ENCODE data around the gene SHB.
A peak's percentile ranks its signal among the peaks of the same experiment; 100 is the strongest.
"Not testable (repeated sequence)": the region's sequence is repeated elsewhere in the genome, so short reads cannot be mapped to it uniquely, and the experiment has no call there.

SHB gene

DNA sequence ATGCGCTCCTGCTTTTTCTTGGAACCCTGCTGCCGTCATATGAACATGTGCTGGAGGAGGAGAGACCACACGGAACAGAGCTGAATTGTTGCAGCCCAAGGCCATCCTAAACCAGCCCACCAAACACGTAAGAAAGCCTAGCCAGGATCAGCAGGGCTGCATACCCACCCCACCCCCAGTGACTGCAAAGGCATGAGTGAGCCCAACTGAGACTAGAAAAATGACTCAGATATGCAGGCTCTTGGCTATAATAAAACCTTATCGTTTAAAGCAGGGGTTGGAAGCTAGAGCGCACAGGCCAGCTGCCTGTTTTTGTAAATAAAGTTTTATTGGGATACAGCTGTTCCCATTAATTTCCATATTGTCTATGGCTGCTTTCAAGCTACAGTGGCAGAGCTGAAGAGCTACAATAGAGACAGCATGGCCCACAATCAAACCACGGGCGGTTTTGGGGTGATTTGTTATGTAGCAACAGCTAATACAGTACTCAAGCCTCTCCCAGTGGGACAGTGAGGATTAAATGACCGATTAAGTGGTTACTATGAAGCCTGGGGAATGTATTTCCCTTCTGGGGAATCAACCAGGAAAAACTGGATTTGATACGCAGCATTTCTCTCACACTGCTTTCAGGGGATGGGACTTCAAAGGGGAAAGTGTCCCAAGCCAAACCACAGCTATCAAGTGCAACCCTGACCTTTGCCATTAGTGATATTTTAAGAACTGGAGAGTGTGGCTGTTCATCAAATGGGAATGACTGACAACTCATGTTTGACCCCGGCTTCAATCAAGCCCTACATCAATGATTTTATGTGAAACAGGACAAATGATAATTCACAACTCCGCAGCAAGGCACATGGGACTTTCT lies 6.3 kb downstream of the SHB start:
- no peak for DNase-seq (ENCODE audit: low spot score)

- no peak for DNase-seq (ENCODE audit: low spot score)
These were observed 6.9 kb downstream of the SHB start for GRCh38 chr9:38062106-38062497.

GRCh38 chr9:38061326-38061977 lies 7.6 kb downstream of the SHB start:
- no peak for DNase-seq (ENCODE audit: low spot score)

GRCh38 chr9:38060681-38061080 lies 8.3 kb downstream of the SHB start:
- no peak for DNase-seq (ENCODE audit: low spot score)

GRCh38 chr9:38059233-38059936 lies 9.6 kb downstream of the SHB start:
- no peak for DNase-seq (ENCODE audit: low spot score)

GRCh38 chr9:38058452-38059232 lies 10.4 kb downstream of the SHB start:
- DNase-seq (ENCODE audit: low spot score): no peak

DNA sequence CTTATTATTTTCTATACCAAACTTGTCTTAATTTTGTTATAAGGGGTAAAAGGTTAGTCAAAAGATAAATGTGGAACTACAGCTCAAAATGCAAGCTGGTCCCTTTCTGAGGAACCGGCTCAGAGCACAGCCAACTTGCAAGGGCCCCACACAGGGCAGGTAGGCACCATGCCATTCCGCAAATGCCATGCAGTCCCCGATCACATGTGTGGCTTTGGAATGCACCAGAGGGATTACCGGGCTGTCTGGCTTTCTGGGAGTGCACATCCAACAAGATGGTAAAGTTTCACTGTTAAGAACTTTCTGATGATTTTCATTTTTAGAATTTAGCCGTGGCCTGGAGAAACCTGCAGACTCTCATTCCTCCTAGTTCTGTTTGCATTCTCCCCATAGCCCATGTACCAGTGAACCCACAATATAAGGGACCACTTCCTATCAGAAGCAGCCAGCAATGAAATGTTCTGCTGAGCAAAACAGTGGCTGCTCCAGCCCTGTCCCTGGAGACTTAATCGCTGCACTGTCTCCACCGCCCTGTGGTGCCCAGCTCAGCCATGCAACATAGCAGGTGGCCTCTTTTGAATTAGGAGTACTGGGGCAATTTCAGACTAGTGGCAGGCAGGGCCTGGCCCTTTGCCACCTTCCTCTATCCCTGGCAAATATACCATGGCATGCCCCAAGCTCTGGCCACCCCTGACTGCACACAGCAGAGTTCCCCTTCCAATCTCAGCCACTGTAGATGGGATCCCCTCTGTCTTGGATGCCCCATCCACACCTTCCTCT lies 11.4 kb downstream of the SHB start:
- DNase-seq (ENCODE audit: low spot score): no peak

GRCh38 chr9:38054653-38055052 lies 14.4 kb downstream of the SHB start:
- DNase-seq (ENCODE audit: low spot score): no peak

DNA sequence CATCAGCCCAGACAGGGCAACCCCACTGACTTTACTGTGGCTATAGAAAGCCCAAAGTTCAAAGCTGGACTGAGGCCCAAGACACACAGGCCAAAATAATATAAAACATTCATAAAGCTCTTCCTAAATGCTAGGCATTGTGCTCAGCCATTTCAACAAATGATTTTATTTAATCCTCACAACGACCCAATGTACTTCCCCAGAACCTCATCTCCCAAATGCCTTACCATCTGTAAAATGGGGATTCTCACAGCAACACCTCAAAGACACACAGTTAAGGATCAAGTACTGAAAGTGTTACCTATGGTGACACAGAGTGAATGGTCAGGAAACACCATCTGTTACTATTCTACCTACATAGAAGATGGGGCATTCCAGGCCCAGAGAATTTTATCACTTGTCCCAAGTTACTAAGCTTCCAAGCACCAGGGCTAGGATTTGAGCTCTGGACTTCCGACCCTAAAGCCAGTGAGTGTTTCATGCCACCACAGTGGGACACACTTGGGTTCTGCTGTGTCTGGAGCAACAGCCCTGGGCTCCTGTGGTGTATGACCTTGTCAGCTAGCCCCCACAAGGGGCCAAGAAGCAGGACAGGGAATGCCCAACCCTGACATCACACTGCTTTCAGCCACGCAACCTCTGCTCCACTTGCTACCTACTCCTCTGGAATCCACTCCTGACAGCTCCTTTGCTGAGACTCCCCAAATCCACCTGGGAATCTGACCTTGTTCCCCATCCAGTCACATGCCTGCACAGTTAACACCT lies 15.1 kb downstream of the SHB start:
- no peak for DNase-seq (ENCODE audit: low spot score)

DNA sequence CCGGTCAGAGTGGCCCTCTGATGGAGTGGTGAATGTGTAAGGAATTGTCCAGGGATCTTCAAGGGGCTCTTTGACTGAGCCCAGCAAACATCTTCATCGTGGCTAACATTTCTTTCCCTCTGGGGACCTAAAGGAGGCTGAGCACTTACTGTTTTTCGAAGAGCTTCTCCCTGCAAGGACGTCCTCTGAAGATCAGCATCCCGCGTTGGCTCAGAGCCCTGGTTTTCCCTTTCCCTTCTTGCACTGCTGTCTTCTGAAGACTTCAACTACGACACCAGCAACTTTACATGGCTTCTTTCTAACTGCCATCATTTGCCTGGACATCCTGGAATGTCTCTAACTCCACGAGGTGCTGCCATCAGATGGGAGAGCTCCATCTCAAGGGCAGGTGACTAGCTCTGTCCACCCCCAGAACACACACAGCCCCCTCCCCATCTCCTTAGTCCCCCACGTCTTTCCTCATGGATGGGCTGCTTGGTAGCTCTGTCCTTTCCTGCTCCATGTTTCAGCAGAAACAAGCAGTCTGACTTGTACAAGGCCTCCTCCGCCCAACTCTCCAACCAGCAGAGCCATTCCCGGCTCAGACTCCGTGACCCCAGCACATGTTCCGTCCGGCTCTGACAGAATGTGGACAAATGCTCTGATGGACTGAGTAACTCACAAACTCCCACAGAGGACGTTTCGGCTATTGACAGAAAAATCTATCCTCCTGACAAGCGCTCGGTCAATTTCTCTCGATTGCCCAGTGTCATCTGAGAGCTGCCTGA lies 17.1 kb downstream of the SHB start:
- no peak for DNase-seq (ENCODE audit: low spot score)

DNA sequence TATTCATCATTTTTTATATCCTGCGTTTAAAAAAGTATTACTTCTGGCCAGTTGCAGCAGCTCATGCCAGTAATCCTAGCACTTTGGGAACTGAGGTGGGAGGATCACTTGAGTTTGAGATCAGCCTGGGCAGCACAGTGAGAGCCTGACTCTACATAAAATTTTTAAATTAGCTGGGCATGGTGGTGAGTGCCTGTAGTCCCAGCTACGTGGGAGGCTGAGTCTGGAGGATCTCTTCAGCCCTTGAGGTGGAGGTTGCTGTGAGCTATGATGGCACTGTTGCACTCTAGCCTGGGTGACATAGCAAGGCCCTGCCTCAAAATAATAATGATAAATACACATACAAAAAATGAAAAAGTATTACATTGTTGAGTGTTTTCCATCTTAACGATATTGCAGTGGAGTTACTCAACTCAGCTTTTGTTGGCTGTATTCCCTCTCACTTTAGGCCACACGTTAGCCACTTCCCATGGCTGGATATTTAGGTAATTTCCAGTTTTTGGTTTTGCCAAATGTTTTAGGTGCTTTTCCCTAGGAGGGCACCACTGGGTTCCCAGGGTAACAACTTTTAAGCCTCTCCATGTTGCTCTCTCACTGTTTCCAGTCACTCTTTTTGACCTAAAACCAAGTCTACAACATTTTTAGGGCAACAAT lies 20.6 kb downstream of the SHB start:
- DNase-seq (ENCODE audit: low spot score): no peak

GRCh38 chr9:38047301-38048251 lies 21.5 kb downstream of the SHB start:
- peak; percentile 79 for DNase-seq (ENCODE audit: low spot score)

GRCh38 chr9:38046661-38047300 lies 22.2 kb downstream of the SHB start:
- no peak for DNase-seq (ENCODE audit: low spot score)

DNA sequence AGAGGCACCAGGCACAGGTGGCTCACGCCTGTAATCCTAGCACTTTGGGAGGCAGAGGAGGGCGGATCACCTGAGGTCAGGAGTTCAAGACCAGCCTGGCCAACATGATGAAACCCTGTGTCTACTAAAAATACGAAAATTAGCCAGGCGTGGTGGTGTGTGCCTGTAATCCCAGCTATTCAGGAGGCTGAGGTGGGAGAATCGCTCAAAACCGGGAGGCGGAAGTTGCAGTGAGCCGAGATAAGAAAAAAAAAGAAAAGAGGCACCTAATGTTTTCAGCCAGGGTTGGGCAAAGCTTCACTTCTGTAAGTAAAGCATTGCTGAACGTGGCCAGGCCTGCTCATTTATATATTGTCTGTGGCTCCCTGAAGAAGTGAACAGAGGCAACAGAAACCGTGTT lies 23.1 kb downstream of the SHB start:
- DNase-seq (ENCODE audit: low spot score): not testable (repeated sequence)

- no peak for DNase-seq (ENCODE audit: low spot score)
These were observed 24.3 kb downstream of the SHB start for GRCh38 chr9:38044706-38045105.

DNA sequence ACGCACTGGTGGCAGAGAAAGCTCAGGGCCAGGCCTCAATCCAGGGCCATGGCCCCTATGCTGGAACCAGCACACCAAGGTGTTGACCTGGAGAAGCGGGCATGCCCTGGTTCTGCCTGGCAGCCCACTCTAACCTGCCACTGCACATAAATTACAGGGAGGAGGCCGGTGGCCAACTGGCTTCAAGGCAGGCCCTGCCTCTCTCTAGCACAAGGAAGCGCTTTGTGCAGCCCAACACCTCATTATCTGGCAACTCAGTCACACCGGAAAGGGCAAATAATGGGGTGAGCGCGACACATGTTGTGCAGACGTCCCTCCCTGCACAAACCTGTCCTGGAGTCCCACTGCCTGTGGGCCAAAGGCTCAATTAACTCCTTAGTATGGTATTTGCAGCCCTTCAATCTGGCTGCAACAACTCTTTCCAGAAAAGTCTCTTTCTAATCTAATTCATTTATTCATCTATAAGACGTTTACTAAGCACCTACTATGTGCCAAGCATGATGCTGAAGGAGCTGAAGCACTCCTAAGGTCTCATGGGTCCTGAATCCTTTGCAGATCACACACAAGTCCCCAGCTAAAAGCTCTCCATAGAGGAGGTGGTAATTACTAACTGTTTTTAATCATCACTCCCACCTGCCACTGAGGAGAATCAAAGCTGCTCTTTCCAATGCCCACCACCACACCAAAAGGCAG lies 24.9 kb downstream of the SHB start:
- DNase-seq (ENCODE audit: low spot score): no peak

All from iPS-NIHi11 (cell line).